IPS-NIHi7 (cell line): ENCODE data around the gene VAC14.

Experiments
- DNase-seq: peaks from one replicate; pipeline ENCODE4 v3.0.0; 2012; ENCODE audit warnings: mixed read lengths; ENCODE audit errors: extremely low spot score

The VAC14 gene

GRCh38 chr16:70663524-70664324 is 137.2 kb downstream of the VAC14 start:
- DNase-seq: no peak

- DNase-seq: no peak
Measured at GRCh38 chr16:70662991-70663523, 137.9 kb downstream of the VAC14 start.

GRCh38 chr16:70661918-70662641 is 138.9 kb downstream of the VAC14 start:
- DNase-seq: no peak

GRCh38 chr16:70661534-70661917 is 139.4 kb downstream of the VAC14 start:
- DNase-seq: no peak

GRCh38 chr16:70660672-70661350 is 140.1 kb downstream of the VAC14 start:
- no peak for DNase-seq

- DNase-seq: no peak
Measured at GRCh38 chr16:70659953-70660671, 140.8 kb downstream of the VAC14 start.

GRCh38 chr16:70659546-70659945 is 141.4 kb downstream of the VAC14 start:
- DNase-seq: no peak

GRCh38 chr16:70658921-70659320 is 142.0 kb downstream of the VAC14 start:
- no peak for DNase-seq

- no peak for DNase-seq
Measured at GRCh38 chr16:70657956-70658355, 143.0 kb downstream of the VAC14 start.

GRCh38 chr16:70656712-70657263 is 144.2 kb downstream of the VAC14 start:
- DNase-seq: no peak

- no peak for DNase-seq
Measured at GRCh38 chr16:70656065-70656711, 144.8 kb downstream of the VAC14 start.

- DNase-seq: peak; percentile 78
Measured at GRCh38 chr16:70653809-70654771, 146.9 kb downstream of the VAC14 start.

GRCh38 chr16:70653406-70653805 is 147.6 kb downstream of the VAC14 start:
- no peak for DNase-seq

- DNase-seq: no peak
Measured at GRCh38 chr16:70652322-70652721, 148.6 kb downstream of the VAC14 start.

- DNase-seq: no peak
Measured at GRCh38 chr16:70651524-70651923, 149.4 kb downstream of the VAC14 start.

- DNase-seq: no peak
Measured at GRCh38 chr16:70650216-70650615, 150.7 kb downstream of the VAC14 start.

- DNase-seq: no peak
Measured at GRCh38 chr16:70649300-70649699, 151.7 kb downstream of the VAC14 start.

- no peak for DNase-seq
Measured at GRCh38 chr16:70648606-70649005, 152.4 kb downstream of the VAC14 start.
